PC-3 (cell line): ENCODE results near the gene BAX. TPM values are rescaled to one million over a fixed set of nuclear protein-coding genes. Genes with fewer than 3 reads are reported as not detected.

Experiments
- ATAC-seq: fragments of 200-7000 bp; cut with Tn5 transposase; 2 replicates; pipeline ENCODE4 v1.9.1; 2020; ENCODE audit warnings: mild to moderate bottlenecking, moderate library complexity
- BruUV-seq: library from RNA; stranded (reverse); fragments of 400-500 nt; replicated peaks from 2 replicates; lab custom pipeline; 2021; lab: Mats Ljungman, UMichigan
- CTCF ChIA-PET: fragments of 300-600 bp; sonication (Branson Sonifier 250); formaldehyde crosslinking; loops from one replicate; lab custom pipeline; 2022; ENCODE audit warnings: antibody characterized with exemption; lab: Charles Lee
- POLR2A ChIA-PET: fragments of 300-600 bp; sonication (Branson Sonifier 250); formaldehyde crosslinking; loops from one replicate; lab custom pipeline; 2022; ENCODE audit warnings: antibody characterized with exemption; ENCODE audit not compliant: unreplicated experiment; lab: Charles Lee
- DNase-seq: peaks from one replicate; pipeline ENCODE4 v3.0.0-alpha.2; 2015
- H2AFZ ChIP-seq: fragments of 300-600 bp; sonication (generic); 2 replicates; pipeline ENCODE4 v1.6.0; 2016; ENCODE audit warnings: antibody characterized with exemption, low read length
- H3F3A ChIP-seq: fragments of 300-600 bp; sonication (generic); one replicate; pipeline ENCODE4 v1.6.0; 2017; ENCODE audit warnings: antibody characterized with exemption, low read length, control low read depth, mild to moderate bottlenecking; ENCODE audit not compliant: unreplicated experiment
- H3K27ac ChIP-seq: fragments of 300-600 bp; sonication (generic); 2 replicates; pipeline ENCODE4 v1.5.1; 2016; ENCODE audit warnings: mild to moderate bottlenecking, low read length
- H3K27me3 ChIP-seq: fragments of 300-600 bp; sonication (generic); 2 replicates; pipeline ENCODE4 v1.6.1; 2016; ENCODE audit warnings: low read length, mixed read lengths
- H3K36me3 ChIP-seq: fragments of 300-600 bp; sonication (generic); 2 replicates; pipeline ENCODE4 v1.6.1; 2016; ENCODE audit warnings: low read depth, mixed run types, low read length, mixed read lengths
- H3K4me1 ChIP-seq: fragments of 300-600 bp; sonication (generic); 2 replicates; pipeline ENCODE4 v1.5.1; 2016; ENCODE audit warnings: low read length; ENCODE audit not compliant: insufficient read depth
- H3K4me2 ChIP-seq: fragments of 300-600 bp; sonication (generic); 2 replicates; pipeline ENCODE4 v1.6.0; 2016; ENCODE audit warnings: low read length
- H3K4me3 ChIP-seq: fragments of 300-600 bp; sonication (generic); 2 replicates; pipeline ENCODE4 v1.5.1; 2016; ENCODE audit warnings: mild to moderate bottlenecking, low read length, mixed read lengths
- H3K79me2 ChIP-seq: fragments of 300-600 bp; sonication (generic); 2 replicates; pipeline ENCODE4 v1.6.1; 2017; ENCODE audit warnings: low read length, mixed read lengths
- H3K9ac ChIP-seq: fragments of 300-600 bp; sonication (generic); 2 replicates; pipeline ENCODE4 v1.6.0; 2016; ENCODE audit warnings: mild to moderate bottlenecking, low read length
- H3K9me2 ChIP-seq: fragments of 300-600 bp; sonication (generic); replicated peaks from 2 replicates; pipeline ENCODE4 v1.6.1; 2016; ENCODE audit warnings: mixed run types, low read length, mixed read lengths
- H3K9me3 ChIP-seq: fragments of 300-600 bp; sonication (generic); 2 replicates; pipeline ENCODE4 v1.6.1; 2016; ENCODE audit warnings: low read length, mixed read lengths
- H4K20me1 ChIP-seq: fragments of 300-600 bp; sonication (generic); 2 replicates; pipeline ENCODE4 v1.6.1; 2016; ENCODE audit warnings: low read length, mixed read lengths
- CTCF ChIP-seq: fragments of 300-600 bp; sonication (generic); conservative IDR thresholded peaks from 2 replicates; pipeline ENCODE4 v1.5.1; 2017; ENCODE audit warnings: antibody characterized with exemption, low read depth, mild to moderate bottlenecking, low read length
- EZH2 ChIP-seq: fragments of 300-600 bp; sonication (generic); IDR thresholded peaks from one replicate; pipeline ENCODE4 v1.6.1; 2017; ENCODE audit warnings: antibody characterized with exemption, mild to moderate bottlenecking, low read length; ENCODE audit not compliant: unreplicated experiment
- EZH2phosphoT487 ChIP-seq: fragments of 300-600 bp; sonication (generic); IDR thresholded peaks from 2 replicates; pipeline ENCODE4 v1.6.1; 2018; ENCODE audit warnings: mild to moderate bottlenecking, antibody characterized with exemption, low read length, borderline replicate concordance
- intact Hi-C: fragments of 100-400 bp; cut with micrococcal nuclease; formaldehyde crosslinking; loops from 2 replicates; pipeline ENCODE4 v1.9.0; 2023
- total RNA-seq: library from RNA; depleted of rRNA; stranded (reverse); fragments of >200 nt; gene quantifications from 2 replicates; pipeline ENCODE4 v1.2.3, GENCODE V29; 2014

The BAX gene
- total RNA-seq, 1 experiment from 2014 or later, result 44.8 TPM

GRCh38 chr19:48959341-48960239, 4.9 kb downstream of the BAX start:
- no peak overlapping the region for H3K9ac ChIP-seq
- H3K9me3 ChIP-seq, result no peaks in the 10 kb centered on the region
- no peak overlapping the region for H3K4me2 ChIP-seq
- no peak for ATAC-seq
- POLR2A ChIA-PET, result interaction anchor here (0.6 kb wide), 1 partner anchor 27 kb away, joined by 4 read pairs; no protein-coding TSS in a partner anchor
- no TSS peak for BruUV-seq
- TF ChIP-seq EZH2phosphoT487 (no peak), EZH2 (no peak), CTCF (no peak)
- H3K4me1 ChIP-seq, result peaks cover 26% of the 10 kb centered on the region
- H3K9me2 ChIP-seq, result no peaks in the 10 kb centered on the region
- no peak for DNase-seq
- H2AFZ ChIP-seq, result no peak overlapping the region
- CTCF ChIA-PET, result no interaction called here
- intact Hi-C loops, result no loop called here
- H3K79me2 ChIP-seq, result peaks cover 15% of the 10 kb centered on the region
- no peak overlapping the region for H3K27ac ChIP-seq
- H3F3A ChIP-seq, result peaks cover 4% of the 10 kb centered on the region
- no peaks in the 10 kb centered on the region for H4K20me1 ChIP-seq
- no peaks in the 10 kb centered on the region for H3K27me3 ChIP-seq
- H3K4me3 ChIP-seq, result no peak overlapping the region
- no peaks in the 10 kb centered on the region for H3K36me3 ChIP-seq

GRCh38 chr19:48961051-48961649, 6.5 kb downstream of the BAX start:
- Histone ChIP-seq H3K4me3 (no peak overlapping the region), H3K9me3 (no peaks in the 10 kb centered on the region), H3K4me1 (peaks cover 27% of the 10 kb centered on the region), H3K36me3 (peaks cover 2% of the 10 kb centered on the region; the same call in 1 of the 2 replicates), H3F3A (peaks cover 5% of the 10 kb centered on the region), H3K4me2 (no peak overlapping the region), H4K20me1 (0 out of 2 replicates have a peak, but pooled peaks cover 2% of the 10 kb centered on the region), H3K9ac (no peak overlapping the region), H2AFZ (no peak overlapping the region), H3K27ac (no peak overlapping the region), H3K9me2 (no peaks in the 10 kb centered on the region), H3K27me3 (no peaks in the 10 kb centered on the region), H3K79me2 (peaks cover 12% of the 10 kb centered on the region)
- no peak for TF ChIP-seq EZH2phosphoT487
- TF ChIP-seq EZH2, result no peak
- TF ChIP-seq CTCF, result no peak
- CTCF ChIA-PET, result no interaction called here
- POLR2A ChIA-PET, result no interaction called here
- BruUV-seq, result no TSS peak
- DNase-seq (no peak), ATAC-seq (no peak)
- intact Hi-C loops, result no loop called here
